Activated T-cell treated with anti-CD3 and anti-CD28 coated beads, Interleukin-2, amount 50 U/mL, for 1 hour (primary cell): ENCODE measurements around the gene ZNF554.
"Not testable (repeated sequence)": the region's sequence is repeated elsewhere in the genome, so short reads cannot be mapped to it uniquely, and the experiment has no call there.

Experiments used
- DNase-seq: peaks from one replicate; pipeline ENCODE4 v3.0.0-alpha.2; 2020

Gene ZNF554

GRCh38 chr19:2808129-2808941 is 11.3 kb upstream of the ZNF554 start:
- DNase-seq: no peak

GRCh38 chr19:2809387-2810140 is 10.1 kb upstream of the ZNF554 start:
- no peak for DNase-seq

- no peak for DNase-seq
Measured at GRCh38 chr19:2810141-2811091, 9.3 kb upstream of the ZNF554 start.

- DNase-seq: no peak
Measured at GRCh38 chr19:2811221-2811722, 8.4 kb upstream of the ZNF554 start.

GRCh38 chr19:2811735-2812413 is 7.8 kb upstream of the ZNF554 start:
- no peak for DNase-seq

DNA sequence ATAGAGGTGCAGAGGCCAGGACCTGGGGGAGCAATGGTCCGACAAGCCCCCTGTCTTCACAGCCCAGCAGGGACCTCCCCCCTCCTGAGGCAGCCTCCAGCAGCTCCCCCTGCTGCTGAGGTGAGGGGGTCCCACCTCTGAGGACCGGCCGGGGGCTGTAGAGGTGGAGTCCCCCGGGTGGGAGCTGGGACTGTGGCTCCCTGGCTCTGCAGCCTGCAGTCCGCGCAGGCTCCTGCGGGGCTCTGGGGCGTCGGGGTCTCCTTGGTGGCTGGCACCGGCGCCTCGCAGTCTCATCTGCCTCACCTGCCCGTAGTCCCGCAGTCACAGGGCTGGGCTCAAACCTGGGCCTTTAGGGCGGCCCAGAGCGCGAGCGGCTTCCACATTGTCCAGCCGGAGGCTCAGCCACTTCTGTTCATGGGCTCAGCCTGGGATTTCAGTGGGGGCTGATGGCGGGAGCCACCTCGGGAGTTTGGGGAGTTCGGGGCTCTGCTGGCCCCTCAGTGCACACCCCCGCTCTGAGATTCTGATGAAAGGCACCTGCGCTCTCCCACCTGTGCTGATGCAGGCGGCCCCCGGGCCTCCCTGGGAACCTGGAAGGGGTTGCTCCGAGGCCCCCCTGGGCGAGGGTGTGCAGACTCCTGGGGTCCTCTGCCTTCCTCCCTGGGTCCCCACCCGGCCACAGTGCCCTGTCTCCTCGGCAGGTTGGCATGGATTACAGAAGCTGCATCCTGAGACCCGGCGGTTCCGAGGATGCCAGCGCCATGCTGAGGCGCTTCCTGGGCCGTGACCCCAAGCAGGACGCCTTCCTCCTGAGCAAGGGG is 7.0 kb upstream of the ZNF554 start:
- no peak for DNase-seq

DNA sequence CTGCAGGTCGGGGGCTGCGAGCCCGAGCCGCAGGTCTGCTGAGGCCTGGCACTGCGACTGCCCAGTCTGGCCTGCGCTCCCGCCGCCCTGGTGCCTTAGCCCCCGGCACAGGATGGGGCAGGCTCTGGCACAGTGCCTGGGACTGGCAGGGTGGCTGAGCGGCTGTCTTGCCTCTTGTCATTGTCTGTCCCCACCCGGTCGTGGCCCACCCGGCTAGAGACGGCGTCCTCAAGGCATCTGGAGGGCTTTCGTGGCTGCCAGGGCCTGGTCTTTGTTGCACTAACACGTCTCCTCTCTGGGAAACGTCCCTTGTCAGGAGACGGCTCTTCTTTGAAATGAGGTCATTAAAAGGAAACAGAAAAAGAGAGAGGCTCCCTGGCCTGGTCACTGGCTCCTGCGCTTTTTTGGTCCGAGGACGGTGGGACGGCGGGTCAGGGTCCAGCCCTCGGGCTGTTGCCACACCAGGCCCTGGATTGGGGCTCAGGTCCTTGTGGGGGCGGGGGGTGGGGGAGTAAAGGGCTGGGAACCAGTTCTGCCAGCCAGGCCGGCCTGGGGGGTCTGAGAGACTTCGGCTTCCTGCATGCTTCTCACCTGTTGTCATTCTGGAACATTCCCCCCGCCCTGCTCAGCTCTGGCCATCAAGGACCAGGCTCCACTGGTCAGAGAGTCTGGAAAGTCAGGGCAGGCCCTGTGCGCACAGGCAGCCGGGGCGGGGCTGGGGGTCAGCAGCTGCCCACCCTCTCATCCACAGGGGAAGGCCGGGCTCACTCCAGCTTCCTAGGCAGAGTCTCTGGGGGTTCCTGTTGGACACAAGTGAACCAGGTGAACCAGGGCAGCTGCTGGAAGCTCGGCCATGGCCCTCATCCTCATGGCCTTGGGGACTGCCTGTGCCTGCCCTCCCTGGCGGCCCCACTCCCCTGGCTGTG is 6.2 kb upstream of the ZNF554 start:
- no peak for DNase-seq

DNA sequence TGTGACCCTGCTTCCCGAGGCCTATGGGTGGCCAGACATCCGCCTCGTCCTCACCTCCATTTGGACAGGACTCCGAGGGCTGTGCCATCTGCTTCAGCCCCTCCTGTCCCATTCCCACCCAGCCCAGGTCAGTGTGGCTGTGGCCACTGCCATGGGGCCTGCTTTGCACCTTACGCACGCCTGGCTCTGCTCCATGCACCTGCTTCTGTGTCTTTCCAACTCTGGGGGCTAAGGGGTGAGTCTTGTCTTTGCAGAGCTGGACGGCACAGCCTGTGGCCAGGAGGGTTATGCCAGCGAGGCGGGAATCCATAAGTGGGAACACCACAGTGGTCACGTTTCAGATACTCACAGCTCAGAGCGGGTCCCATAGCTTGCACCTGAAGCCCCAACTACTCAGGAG is 5.2 kb upstream of the ZNF554 start:
- DNase-seq: no peak

GRCh38 chr19:2815191-2815614 is 4.5 kb upstream of the ZNF554 start:
- no peak for DNase-seq

DNA sequence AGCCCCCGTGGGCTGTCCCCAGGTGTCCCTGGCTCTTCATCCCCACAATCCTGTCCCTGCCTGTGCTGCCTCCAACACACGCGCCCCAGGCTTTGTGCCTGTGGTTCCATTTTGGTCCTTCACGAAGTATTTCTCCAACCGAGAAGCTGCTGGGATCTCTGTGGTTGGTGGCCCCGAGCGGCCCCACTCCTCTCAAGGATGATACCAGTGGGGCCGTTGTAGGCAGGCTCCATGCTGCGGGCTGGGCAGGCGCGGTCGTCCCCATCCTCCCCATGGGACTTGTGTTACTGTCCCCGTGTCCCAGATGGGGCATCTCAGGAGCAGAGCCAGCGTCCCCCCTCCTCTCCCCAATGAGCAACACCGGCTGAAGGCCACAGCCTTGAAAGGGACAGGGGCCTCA is 3.7 kb upstream of the ZNF554 start:
- DNase-seq: no peak

- no peak for DNase-seq
Measured at GRCh38 chr19:2816641-2817040, 3.0 kb upstream of the ZNF554 start.

GRCh38 chr19:2817237-2817829 is 2.3 kb upstream of the ZNF554 start:
- DNase-seq: not testable (repeated sequence)

- DNase-seq: no peak
Measured at GRCh38 chr19:2820112-2820702, 539 bp downstream of the ZNF554 start.

GRCh38 chr19:2822846-2823245 is 3.2 kb downstream of the ZNF554 start:
- no peak for DNase-seq

DNA sequence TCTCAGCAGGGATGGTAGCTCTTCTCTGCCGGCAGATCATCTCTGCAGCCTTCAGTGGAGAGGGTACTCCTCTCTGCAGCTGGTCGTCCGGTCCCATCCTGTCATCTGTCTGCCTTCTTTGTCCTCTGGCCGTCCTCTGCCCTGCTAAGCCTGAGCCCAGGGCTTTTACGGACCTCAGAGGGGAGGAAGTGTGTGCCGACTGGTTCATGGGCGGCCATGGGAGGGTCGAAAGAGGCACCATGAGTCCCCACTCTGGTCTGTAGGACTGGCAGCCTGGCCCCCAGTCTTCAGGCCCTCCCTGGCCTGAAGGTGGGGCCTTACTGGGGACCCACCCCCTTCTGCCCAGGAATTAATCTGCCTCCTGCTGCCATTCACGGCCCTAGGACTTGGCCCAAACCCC is 4.0 kb downstream of the ZNF554 start:
- DNase-seq: no peak

DNA sequence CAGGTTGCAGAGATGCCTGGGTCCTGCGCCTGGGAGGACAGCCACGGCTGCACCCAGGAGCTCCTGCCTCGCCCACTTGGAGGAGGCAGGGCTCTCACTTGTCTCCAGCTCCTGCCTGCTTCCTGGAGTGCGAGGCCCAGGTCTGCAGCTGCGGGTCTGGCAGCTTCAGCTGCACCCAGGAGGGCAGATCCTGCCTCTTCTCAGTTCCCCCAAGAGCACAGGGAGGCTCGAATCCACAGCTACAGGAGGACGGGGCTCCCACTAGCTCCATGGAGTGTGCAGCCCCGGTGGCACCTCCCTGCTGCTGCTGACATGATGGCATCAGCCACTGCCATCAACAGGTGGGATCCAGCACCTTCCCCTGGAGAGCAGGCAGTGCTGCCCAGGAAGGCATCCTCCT is 4.5 kb downstream of the ZNF554 start:
- no peak for DNase-seq

GRCh38 chr19:2827022-2827421 is 7.4 kb downstream of the ZNF554 start:
- DNase-seq: no peak

- no peak for DNase-seq
Measured at GRCh38 chr19:2827840-2828489, 8.3 kb downstream of the ZNF554 start.
